ENCODE results near the gene POLA1. TPM values are rescaled to one million over a fixed set of nuclear protein-coding genes. Genes with fewer than 3 reads are reported as not detected.

POLA1 gene
- total RNA-seq, 1 donor from 2014 or later: 7.4 TPM

DNA sequence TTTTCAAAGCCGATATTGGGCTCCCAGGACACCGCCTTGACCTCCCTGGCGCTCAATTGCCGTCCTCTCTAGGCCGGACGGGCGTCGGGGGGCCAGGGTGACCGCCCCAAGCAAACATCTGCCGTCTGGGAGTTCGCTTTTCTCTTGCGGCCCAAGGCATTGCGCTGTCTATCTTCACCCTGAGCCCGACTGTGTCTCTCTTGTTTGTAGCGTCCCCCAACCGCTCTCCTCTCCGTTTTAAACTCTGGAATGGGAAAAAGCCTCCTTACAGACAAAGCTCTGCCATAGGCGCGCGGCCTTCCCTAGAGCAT, 322.6 kb downstream of the POLA1 start:
- H3K27me3 ChIP-seq (ENCODE audit: control insufficient read depth, insufficient read depth, low read length): peaks cover 39% of the 10 kb centered on the region
- no peaks in the 10 kb centered on the region for H3K36me3 ChIP-seq (ENCODE audit: control insufficient read depth, insufficient read depth, low read length)
- DNase-seq (ENCODE audit: low read depth) (no peak), FAIRE-seq (no peak)
- TF ChIP-seq, protein P1, sequence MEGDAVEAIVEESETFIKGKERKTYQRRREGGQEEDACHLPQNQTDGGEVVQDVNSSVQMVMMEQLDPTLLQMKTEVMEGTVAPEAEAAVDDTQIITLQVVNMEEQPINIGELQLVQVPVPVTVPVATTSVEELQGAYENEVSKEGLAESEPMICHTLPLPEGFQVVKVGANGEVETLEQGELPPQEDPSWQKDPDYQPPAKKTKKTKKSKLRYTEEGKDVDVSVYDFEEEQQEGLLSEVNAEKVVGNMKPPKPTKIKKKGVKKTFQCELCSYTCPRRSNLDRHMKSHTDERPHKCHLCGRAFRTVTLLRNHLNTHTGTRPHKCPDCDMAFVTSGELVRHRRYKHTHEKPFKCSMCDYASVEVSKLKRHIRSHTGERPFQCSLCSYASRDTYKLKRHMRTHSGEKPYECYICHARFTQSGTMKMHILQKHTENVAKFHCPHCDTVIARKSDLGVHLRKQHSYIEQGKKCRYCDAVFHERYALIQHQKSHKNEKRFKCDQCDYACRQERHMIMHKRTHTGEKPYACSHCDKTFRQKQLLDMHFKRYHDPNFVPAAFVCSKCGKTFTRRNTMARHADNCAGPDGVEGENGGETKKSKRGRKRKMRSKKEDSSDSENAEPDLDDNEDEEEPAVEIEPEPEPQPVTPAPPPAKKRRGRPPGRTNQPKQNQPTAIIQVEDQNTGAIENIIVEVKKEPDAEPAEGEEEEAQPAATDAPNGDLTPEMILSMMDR (IDR thresholded peaks at IDR 0.05; ENCODE audit: insufficient read depth, low read length, severe bottlenecking): no peak
- H3K4me3 ChIP-seq (ENCODE audit: low read depth, low read length): no peak overlapping the region

- DNase-seq (ENCODE audit: low read depth) (no peak), FAIRE-seq (no peak)
- H3K36me3 ChIP-seq (ENCODE audit: control insufficient read depth, insufficient read depth, low read length): no peaks in the 10 kb centered on the region
- H3K4me3 ChIP-seq (ENCODE audit: low read depth, low read length): no peak overlapping the region
- peaks cover 39% of the 10 kb centered on the region for H3K27me3 ChIP-seq (ENCODE audit: control insufficient read depth, insufficient read depth, low read length)
- TF ChIP-seq, protein P1 (IDR thresholded peaks at IDR 0.05; ENCODE audit: insufficient read depth, low read length, severe bottlenecking): no peak
These were observed 323.4 kb downstream of the POLA1 start for GRCh38 chrX:25016938-25017598.

DNA sequence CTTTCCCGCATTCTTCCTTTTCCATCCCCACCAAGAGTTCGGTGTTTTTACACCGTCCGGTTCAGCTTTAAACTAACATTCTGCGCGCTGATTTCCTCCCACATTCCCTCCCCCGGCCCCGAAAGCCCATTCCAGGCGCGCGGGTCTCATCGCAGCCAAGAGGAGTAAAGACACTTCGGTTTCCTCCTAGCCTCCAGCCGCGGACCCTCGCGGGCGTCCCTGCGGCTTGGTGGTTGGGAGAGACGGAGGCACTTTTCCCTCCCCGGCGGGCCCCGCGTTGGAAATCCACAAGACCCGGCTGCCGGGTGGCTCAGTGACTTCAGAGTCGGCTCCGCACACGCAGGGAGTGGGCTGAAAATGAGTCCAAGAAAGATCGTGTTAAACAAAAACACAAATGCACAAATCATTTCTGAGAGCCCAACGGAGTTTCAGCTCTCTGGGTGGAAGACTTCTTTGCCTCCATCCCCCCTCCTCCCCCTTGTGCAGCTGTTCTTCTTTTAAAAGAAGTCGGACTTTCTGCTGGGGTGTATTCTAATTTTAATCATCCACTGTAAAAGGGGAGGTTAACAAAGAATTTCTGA, 324.0 kb downstream of the POLA1 start:
- DNase-seq (ENCODE audit: low read depth): no peak
- H3K27me3 ChIP-seq (ENCODE audit: control insufficient read depth, insufficient read depth, low read length): peaks cover 42% of the 10 kb centered on the region
- no peaks in the 10 kb centered on the region for H3K36me3 ChIP-seq (ENCODE audit: control insufficient read depth, insufficient read depth, low read length)
- TF ChIP-seq, protein P1 (IDR thresholded peaks at IDR 0.05; ENCODE audit: insufficient read depth, low read length, severe bottlenecking): no peak
- H3K4me3 ChIP-seq (ENCODE audit: low read depth, low read length): no peak overlapping the region
- no peak for FAIRE-seq

- TF ChIP-seq, protein P1 (IDR thresholded peaks at IDR 0.05; ENCODE audit: insufficient read depth, low read length, severe bottlenecking): no peak
- Histone ChIP-seq H3K4me3 (ENCODE audit: low read depth, low read length) (no peak overlapping the region), H3K27me3 (ENCODE audit: control insufficient read depth, insufficient read depth, low read length) (peaks cover 40% of the 10 kb centered on the region), H3K36me3 (ENCODE audit: control insufficient read depth, insufficient read depth, low read length) (no peaks in the 10 kb centered on the region)
- FAIRE-seq (no peak), DNase-seq (ENCODE audit: low read depth) (no peak)
These were observed 325.0 kb downstream of the POLA1 start for GRCh38 chrX:25018682-25019081.

DNA sequence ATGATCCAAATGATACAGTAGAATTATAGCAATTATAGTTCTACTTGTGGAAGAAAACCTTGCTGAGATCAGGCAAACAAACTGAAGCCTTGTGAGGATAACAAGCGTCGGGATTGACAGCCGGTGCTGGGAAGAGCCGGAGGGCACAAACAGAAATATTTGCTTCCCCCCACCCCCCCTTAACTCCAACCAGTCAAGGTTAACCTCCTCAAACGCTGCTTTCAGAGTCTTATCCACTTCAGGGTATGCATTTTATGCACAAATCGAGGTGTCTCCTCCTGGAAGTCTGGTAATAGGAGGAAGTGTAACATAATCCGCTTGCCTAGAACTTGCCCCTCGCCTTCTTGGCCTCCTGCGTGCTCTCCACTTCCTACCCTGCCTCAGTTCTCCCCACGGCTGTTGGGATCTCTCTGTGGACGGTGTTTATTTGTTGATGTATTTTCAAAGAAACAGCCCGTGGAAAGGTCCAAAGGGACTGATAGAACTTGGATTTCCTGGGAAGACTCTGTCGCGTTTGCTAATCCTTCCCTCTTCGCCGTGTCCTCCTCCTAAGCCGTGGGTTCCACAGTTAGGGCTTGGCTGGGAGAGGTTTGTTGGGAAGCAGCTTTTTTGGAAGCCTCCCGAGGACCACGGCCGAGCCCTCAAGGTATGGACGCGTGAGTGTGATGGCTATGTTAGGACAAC, 326.1 kb downstream of the POLA1 start:
- no peak for FAIRE-seq
- Histone ChIP-seq H3K27me3 (ENCODE audit: control insufficient read depth, insufficient read depth, low read length) (peaks cover 38% of the 10 kb centered on the region), H3K36me3 (ENCODE audit: control insufficient read depth, insufficient read depth, low read length) (no peaks in the 10 kb centered on the region), H3K4me3 (ENCODE audit: low read depth, low read length) (no peak overlapping the region)
- TF ChIP-seq, protein P1 (IDR thresholded peaks at IDR 0.05; ENCODE audit: insufficient read depth, low read length, severe bottlenecking): no peak
- DNase-seq (ENCODE audit: low read depth): no peak
